ENCODE results near the gene ZFP1. TPM values are rescaled to one million over a fixed set of nuclear protein-coding genes. Genes with fewer than 3 reads are reported as not detected.

The ZFP1 gene
- total and polyA plus RNA-seq, 5 donors from 2014 or later = 14.2 to 19.2 (median 16.5) TPM

DNA sequence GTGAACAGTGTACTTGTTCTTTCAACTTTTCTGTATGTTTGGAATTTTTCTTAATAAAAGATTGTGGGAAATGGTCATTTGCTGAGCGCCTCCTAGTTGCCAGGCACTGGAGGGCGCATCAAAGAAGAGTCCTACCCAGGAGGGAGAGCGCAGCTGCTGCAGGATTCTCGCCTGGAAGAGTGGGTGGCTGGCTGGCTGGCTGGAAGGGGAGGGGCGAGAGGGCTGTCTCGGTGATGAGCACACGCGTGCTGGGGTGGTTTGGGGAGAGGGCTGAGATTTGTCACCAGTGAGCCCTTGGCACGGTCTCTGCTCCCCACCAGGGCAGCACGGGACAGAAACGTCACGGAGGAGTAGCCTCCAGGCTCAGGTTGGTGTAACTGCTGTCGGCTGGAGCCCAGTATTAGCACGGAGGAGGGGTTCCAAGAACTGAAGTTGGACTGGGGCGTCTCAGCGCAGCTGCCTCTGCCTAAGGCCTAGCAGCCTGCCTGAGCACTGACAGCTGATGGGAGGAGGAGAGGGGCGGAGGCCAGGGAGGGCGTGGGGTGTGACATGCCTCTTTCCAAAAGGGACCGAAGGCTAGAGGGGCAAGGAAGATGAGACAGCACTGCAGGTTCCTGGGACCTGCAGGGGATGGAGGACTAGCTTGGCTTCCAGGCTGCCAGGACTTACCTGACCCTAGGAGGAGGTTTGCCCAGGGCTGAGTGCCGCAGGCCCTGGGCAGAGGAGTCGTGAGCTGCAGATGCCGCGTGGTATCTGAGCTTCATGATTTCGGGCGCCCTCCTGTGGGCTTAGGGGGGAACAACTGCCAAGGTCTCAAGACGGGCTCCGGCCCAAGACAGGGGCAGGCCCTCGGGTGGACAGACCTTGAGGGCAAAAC, 37.4 kb upstream of the ZFP1 start:
- Histone ChIP-seq H3K27me3 (ENCODE audit: control insufficient read depth, insufficient read depth, low read length) (no peaks in the 10 kb centered on the region), H3K27ac (ENCODE audit: insufficient read depth, low read length, poor library complexity, severe bottlenecking) (peak overlapping the region; percentile 80), H3K4me1 (ENCODE audit: control insufficient read depth, insufficient read depth, low read length, poor library complexity, severe bottlenecking) (peaks cover 56% of the 10 kb centered on the region), H3K4me3 (ENCODE audit: low read depth, low read length) (peak overlapping the region; percentile 62), H3K9me3 (ENCODE audit: control insufficient read depth in 2 of 2, low read length in 2 of 2) (no peaks in the 10 kb centered on the region), H3K36me3 (ENCODE audit: control insufficient read depth, insufficient read depth, low read length) (no peaks in the 10 kb centered on the region)
- no peaks in the 10 kb centered on the region for H3K27me3 Mint-ChIP-seq
- peaks cover 0 to 1% (median 0%) of the 10 kb centered on the region in 7 donors for H3K9me3 Mint-ChIP-seq
- H3K4me1 Mint-ChIP-seq = peaks cover 14 to 57% (median 40%) of the 10 kb centered on the region in 4 donors
- peak overlapping the region; percentile 60 to 74 (median 70) for H3K4me3 Mint-ChIP-seq
- H3K36me3 Mint-ChIP-seq = no peaks in the 10 kb centered on the region
- ATAC-seq (ENCODE audit: low read depth in 2 of 2) (peak; percentile 74 to 77), DNase-seq (peak; percentile 71 to 86 (median 80))
- peak overlapping the region; percentile 93 to 94 (median 94) for H3K27ac Mint-ChIP-seq

DNA sequence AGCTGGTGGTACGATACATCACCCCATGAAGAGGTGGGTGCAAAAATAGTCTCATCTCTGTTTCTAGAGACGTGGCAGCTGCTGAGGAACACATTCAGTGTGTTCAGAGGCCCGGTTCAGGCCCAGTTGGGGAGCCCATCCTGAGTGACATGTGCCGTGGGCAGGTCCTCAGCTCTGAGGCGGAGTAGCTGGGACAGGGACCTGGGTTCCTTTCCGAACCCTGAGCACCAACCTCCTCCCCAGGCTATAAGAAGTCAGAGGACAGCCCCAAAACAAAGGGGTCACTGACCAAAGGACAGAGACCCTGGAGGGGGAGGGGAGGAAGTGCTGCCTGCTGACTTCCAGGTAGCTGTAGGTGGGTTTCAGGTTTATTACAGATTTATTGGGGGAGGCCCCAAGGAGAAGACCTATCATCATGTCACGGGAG, 36.8 kb upstream of the ZFP1 start:
- no peaks in the 10 kb centered on the region for H3K36me3 ChIP-seq (ENCODE audit: control insufficient read depth, insufficient read depth, low read length)
- no peaks in the 10 kb centered on the region for H3K9me3 ChIP-seq (ENCODE audit: control insufficient read depth in 2 of 2, low read length in 2 of 2)
- DNase-seq (no peak), ATAC-seq (ENCODE audit: low read depth in 2 of 2) (no peak)
- H3K27ac ChIP-seq (ENCODE audit: insufficient read depth, low read length, poor library complexity, severe bottlenecking) = peak overlapping the region; percentile 80
- Mint-ChIP-seq H3K4me1 (peaks cover 14 to 51% (median 37%) of the 10 kb centered on the region in 4 donors), H3K27me3 (no peaks in the 10 kb centered on the region), H3K27ac (peak overlapping the region in 2 of 3 donors; percentile 93 to 94), H3K9me3 (peaks cover 0 to 1% (median 0%) of the 10 kb centered on the region in 7 donors), H3K36me3 (no peaks in the 10 kb centered on the region), H3K4me3 (peak overlapping the region in 3 of 4 donors; percentile 60 to 69 (median 68))
- peaks cover 50% of the 10 kb centered on the region for H3K4me1 ChIP-seq (ENCODE audit: control insufficient read depth, insufficient read depth, low read length, poor library complexity, severe bottlenecking)
- no peaks in the 10 kb centered on the region for H3K27me3 ChIP-seq (ENCODE audit: control insufficient read depth, insufficient read depth, low read length)
- H3K4me3 ChIP-seq (ENCODE audit: low read depth, low read length) = no peak overlapping the region

DNA sequence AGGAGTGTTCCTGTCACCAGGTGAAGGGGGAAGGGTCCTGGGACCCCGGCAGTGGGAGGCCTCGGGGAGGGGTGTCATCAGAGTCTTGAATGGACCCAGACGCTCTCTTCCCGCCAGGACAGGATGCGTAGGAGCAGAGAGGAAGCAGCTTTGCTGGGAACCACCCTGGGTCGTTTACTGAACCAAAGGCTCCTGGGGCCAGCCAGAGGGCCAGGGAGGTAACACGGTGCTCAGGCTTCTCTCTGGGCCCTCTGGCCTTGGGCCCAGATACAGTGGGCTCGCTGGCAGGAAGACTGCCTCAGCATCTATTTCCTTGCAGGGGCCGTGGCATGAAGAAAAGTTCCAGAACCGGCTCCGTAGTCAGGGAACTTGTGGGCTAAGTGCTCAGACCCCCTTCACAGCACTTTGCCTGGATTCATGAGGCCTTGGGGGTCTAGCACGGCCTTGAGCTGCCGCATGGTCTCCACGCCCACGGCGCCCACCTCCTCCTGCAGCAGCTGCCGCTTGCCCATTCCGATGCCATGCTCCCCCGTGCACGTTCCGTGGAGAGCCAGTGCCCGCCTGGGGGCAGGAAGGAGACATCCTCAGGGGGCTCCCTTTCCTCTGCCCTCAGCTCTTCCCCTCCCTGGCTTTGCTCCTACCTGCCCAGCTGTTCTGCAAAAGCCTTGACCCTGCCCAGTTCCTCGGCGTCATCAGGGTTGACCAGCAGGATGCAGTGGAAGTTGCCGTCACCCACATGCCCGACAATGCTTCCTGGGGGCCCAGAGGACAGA, 36.2 kb upstream of the ZFP1 start:
- no peaks in the 10 kb centered on the region for H3K9me3 ChIP-seq (ENCODE audit: control insufficient read depth in 2 of 2, low read length in 2 of 2)
- H3K4me1 ChIP-seq (ENCODE audit: control insufficient read depth, insufficient read depth, low read length, poor library complexity, severe bottlenecking) = peaks cover 46% of the 10 kb centered on the region
- H3K27ac ChIP-seq (ENCODE audit: insufficient read depth, low read length, poor library complexity, severe bottlenecking) = no peak overlapping the region
- no peak for ATAC-seq (ENCODE audit: low read depth in 2 of 2)
- Mint-ChIP-seq H3K27me3 (no peaks in the 10 kb centered on the region), H3K4me1 (peaks cover 14 to 46% (median 34%) of the 10 kb centered on the region in 4 donors), H3K27ac (peak overlapping the region in 1 of 3 donors; percentile 63), H3K36me3 (no peaks in the 10 kb centered on the region), H3K4me3 (peak overlapping the region in 1 of 4 donors; percentile 4), H3K9me3 (peaks cover 0 to 1% (median 0%) of the 10 kb centered on the region in 7 donors)
- no peak overlapping the region for H3K4me3 ChIP-seq (ENCODE audit: low read depth, low read length)
- no peaks in the 10 kb centered on the region for H3K27me3 ChIP-seq (ENCODE audit: control insufficient read depth, insufficient read depth, low read length)
- no peak for DNase-seq
- no peaks in the 10 kb centered on the region for H3K36me3 ChIP-seq (ENCODE audit: control insufficient read depth, insufficient read depth, low read length)

DNA sequence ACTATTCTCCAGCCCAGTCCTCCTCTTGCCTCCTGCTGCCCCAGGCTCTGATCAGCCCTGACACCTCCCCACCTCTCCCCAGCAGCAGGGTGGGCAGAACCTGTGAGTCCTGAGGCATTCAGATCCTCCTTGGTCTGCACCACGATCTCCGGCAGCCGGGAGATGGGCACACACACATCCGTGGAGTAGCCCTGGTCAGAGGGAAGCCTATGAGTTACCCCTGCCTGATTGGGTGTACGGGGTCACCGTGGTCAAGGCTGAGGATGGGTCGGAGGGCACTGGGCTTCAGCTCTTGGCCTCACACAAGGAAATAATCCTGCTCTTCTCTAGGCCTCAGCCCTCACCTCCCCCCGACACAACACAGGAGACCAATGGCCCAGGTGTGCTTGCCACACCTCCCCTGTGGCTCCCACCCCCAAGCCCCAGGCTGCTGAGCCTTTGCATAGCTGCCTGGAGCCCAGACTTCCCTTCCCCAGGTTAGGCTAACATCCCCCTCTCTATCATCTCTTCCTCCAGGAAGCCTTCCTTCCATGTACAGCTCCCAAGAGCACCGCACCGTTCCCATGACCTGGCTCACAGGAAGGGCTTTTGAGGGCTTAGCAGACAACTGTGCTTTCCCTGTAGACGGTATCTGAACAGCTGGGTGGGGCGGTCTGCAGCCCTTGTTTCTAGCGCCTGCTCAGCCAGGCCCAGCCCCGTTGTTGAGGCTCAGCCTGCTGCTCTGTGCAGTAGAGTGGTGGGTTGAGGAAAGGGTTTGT, 35.4 kb upstream of the ZFP1 start:
- H3K27me3 Mint-ChIP-seq = no peaks in the 10 kb centered on the region
- ATAC-seq (ENCODE audit: low read depth in 2 of 2) (no peak), DNase-seq (no peak)
- H3K36me3 Mint-ChIP-seq = no peaks in the 10 kb centered on the region
- Histone ChIP-seq H3K4me3 (ENCODE audit: low read depth, low read length) (no peak overlapping the region), H3K9me3 (ENCODE audit: control insufficient read depth in 2 of 2, low read length in 2 of 2) (no peaks in the 10 kb centered on the region), H3K36me3 (ENCODE audit: control insufficient read depth, insufficient read depth, low read length) (no peaks in the 10 kb centered on the region), H3K4me1 (ENCODE audit: control insufficient read depth, insufficient read depth, low read length, poor library complexity, severe bottlenecking) (peaks cover 38% of the 10 kb centered on the region), H3K27ac (ENCODE audit: insufficient read depth, low read length, poor library complexity, severe bottlenecking) (no peak overlapping the region), H3K27me3 (ENCODE audit: control insufficient read depth, insufficient read depth, low read length) (no peaks in the 10 kb centered on the region)
- no peak overlapping the region for H3K27ac Mint-ChIP-seq
- peaks cover 0 to 1% (median 0%) of the 10 kb centered on the region in 7 donors for H3K9me3 Mint-ChIP-seq
- H3K4me1 Mint-ChIP-seq = peaks cover 14 to 39% (median 30%) of the 10 kb centered on the region in 4 donors
- H3K4me3 Mint-ChIP-seq = peak overlapping the region in 1 of 4 donors; percentile 4

DNA sequence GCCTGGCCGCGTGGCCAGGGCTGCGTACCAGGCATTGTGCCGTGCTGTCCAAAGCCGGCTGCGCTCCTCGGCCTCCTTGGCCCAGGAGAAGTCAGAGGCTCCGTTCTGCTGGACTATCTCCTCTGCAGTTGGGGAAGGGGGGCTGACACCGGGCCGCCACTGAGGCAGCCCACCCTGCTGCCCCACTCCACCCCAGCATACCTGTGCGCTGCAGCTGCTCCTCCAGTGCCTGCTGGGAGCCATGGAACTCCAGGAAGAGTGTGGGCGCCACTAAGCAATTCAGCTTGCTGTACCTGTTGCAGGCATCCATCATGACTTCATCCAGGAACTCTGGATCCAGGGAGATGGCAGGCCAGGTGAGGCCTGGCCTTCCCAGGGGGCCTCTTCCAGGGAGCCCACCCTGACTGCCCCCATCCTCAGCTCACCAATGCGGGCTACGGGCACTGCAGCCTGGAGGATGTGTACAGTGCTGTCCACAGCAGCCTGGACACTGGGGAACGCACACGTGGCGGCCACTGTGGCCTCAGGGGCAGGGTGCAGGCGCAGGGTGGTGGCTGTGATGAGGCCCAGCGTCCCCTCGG, 34.7 kb upstream of the ZFP1 start:
- no peak overlapping the region for H3K27ac ChIP-seq (ENCODE audit: insufficient read depth, low read length, poor library complexity, severe bottlenecking)
- DNase-seq (no peak), ATAC-seq (ENCODE audit: low read depth in 2 of 2) (no peak)
- Mint-ChIP-seq H3K9me3 (peaks cover 0 to 1% (median 0%) of the 10 kb centered on the region in 7 donors), H3K27me3 (no peaks in the 10 kb centered on the region), H3K4me1 (peaks cover 11 to 33% (median 24%) of the 10 kb centered on the region in 4 donors), H3K36me3 (no peaks in the 10 kb centered on the region), H3K4me3 (peak overlapping the region in 1 of 4 donors; percentile 47), H3K27ac (no peak overlapping the region)
- no peaks in the 10 kb centered on the region for H3K27me3 ChIP-seq (ENCODE audit: control insufficient read depth, insufficient read depth, low read length)
- no peak overlapping the region for H3K4me3 ChIP-seq (ENCODE audit: low read depth, low read length)
- no peaks in the 10 kb centered on the region for H3K36me3 ChIP-seq (ENCODE audit: control insufficient read depth, insufficient read depth, low read length)
- H3K4me1 ChIP-seq (ENCODE audit: control insufficient read depth, insufficient read depth, low read length, poor library complexity, severe bottlenecking) = peaks cover 31% of the 10 kb centered on the region
- no peaks in the 10 kb centered on the region for H3K9me3 ChIP-seq (ENCODE audit: control insufficient read depth in 2 of 2, low read length in 2 of 2)

DNA sequence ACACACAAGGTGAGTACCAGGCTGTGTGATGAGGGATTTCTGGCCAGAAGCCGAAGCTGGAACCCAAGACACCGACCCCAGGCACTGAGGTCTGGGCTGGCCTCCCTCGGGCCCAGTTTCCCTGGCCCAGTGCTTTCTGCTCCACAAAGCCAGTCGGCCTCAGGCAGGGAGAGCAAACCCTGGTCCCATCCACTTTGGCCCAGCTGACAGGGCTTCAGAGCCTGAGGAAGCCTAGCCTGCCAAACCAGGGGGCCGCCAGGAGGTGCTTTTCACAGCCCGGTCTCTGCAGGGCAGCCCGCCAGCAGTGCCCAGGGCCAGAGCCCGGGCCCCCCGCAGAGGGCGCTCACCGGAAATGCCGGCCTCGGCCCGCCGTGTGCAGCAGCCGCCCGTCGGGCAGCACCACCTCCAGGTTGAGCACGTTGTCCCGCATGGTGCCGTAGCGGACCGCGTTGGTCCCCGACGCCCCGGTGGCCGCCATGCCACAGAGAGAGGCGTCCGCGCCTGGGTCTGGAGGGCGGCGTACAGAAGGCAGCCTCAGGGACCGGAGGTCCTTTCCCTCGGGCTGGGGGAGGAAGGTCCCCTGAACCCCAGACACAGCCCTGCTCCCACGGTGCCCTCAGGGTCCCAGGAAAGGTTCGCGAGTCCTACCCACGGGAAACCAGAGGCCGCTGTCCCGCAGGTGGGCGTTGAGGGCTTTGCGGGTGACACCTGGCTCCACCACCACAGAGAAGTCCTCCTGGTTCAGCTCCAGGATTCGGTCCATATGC, 34.0 kb upstream of the ZFP1 start:
- Mint-ChIP-seq H3K4me1 (peaks cover 11 to 26% (median 18%) of the 10 kb centered on the region in 4 donors), H3K36me3 (no peaks in the 10 kb centered on the region), H3K27ac (no peak overlapping the region), H3K9me3 (peaks cover 0 to 1% (median 0%) of the 10 kb centered on the region in 7 donors), H3K27me3 (no peaks in the 10 kb centered on the region), H3K4me3 (no peak overlapping the region)
- no peaks in the 10 kb centered on the region for H3K36me3 ChIP-seq (ENCODE audit: control insufficient read depth, insufficient read depth, low read length)
- H3K9me3 ChIP-seq (ENCODE audit: control insufficient read depth in 2 of 2, low read length in 2 of 2) = no peaks in the 10 kb centered on the region
- H3K4me1 ChIP-seq (ENCODE audit: control insufficient read depth, insufficient read depth, low read length, poor library complexity, severe bottlenecking) = peaks cover 24% of the 10 kb centered on the region
- no peaks in the 10 kb centered on the region for H3K27me3 ChIP-seq (ENCODE audit: control insufficient read depth, insufficient read depth, low read length)
- ATAC-seq (ENCODE audit: low read depth in 2 of 2) (no peak), DNase-seq (no peak)
- H3K27ac ChIP-seq (ENCODE audit: insufficient read depth, low read length, poor library complexity, severe bottlenecking) = no peak overlapping the region
- H3K4me3 ChIP-seq (ENCODE audit: low read depth, low read length) = no peak overlapping the region
